ENCODE measurements around the gene OR13F1. TPM values are rescaled to one million over a fixed set of nuclear protein-coding genes. Genes with fewer than 3 reads are reported as not detected.
A peak's percentile ranks its signal among the peaks of the same experiment; 100 is the strongest.
"Not testable (repeated sequence)": the region's sequence is repeated elsewhere in the genome, so short reads cannot be mapped to it uniquely, and the experiment has no call there.

Gene OR13F1
- total RNA-seq, 1 donor from 2014 or later: not detected

GRCh38 chr9:104494808-104495207 lies 9.3 kb upstream of the OR13F1 start:
- H3K4me3 ChIP-seq (ENCODE audit: low read depth, low read length): no peak overlapping the region
- TF ChIP-seq, protein P1, sequence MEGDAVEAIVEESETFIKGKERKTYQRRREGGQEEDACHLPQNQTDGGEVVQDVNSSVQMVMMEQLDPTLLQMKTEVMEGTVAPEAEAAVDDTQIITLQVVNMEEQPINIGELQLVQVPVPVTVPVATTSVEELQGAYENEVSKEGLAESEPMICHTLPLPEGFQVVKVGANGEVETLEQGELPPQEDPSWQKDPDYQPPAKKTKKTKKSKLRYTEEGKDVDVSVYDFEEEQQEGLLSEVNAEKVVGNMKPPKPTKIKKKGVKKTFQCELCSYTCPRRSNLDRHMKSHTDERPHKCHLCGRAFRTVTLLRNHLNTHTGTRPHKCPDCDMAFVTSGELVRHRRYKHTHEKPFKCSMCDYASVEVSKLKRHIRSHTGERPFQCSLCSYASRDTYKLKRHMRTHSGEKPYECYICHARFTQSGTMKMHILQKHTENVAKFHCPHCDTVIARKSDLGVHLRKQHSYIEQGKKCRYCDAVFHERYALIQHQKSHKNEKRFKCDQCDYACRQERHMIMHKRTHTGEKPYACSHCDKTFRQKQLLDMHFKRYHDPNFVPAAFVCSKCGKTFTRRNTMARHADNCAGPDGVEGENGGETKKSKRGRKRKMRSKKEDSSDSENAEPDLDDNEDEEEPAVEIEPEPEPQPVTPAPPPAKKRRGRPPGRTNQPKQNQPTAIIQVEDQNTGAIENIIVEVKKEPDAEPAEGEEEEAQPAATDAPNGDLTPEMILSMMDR (conservative IDR thresholded peaks at IDR 0.05; ENCODE audit: low read depth, low read length): peak; percentile 20
- DNase-seq (ENCODE audit: low read depth): no peak

DNA sequence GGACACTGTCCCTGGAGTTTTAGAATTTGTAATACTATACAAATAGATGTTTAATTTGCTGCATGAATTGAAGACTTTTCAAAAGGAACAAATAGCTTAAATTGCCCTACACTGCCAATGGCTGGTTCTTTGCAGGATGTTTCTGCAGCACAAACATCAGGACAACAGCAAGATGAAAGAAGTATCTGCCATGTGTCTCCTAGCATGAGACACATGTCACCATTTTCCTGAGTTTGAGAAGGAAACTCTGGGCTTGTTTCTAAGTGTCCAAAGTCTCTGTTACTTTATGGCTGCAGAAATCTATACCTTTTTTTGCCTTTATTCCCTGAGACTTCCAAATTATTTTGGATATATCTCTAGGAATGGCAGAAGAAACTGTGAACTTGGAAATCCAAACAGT lies 623 bp upstream of the OR13F1 start:
- H3K4me3 ChIP-seq (ENCODE audit: low read depth, low read length): no peak overlapping the region
- TF ChIP-seq, protein P1 (conservative IDR thresholded peaks at IDR 0.05; ENCODE audit: low read depth, low read length): no peak
- DNase-seq (ENCODE audit: low read depth): no peak

- DNase-seq (ENCODE audit: low read depth): no peak
- no peak overlapping the region for H3K4me3 ChIP-seq (ENCODE audit: low read depth, low read length)
- TF ChIP-seq, protein P1 (conservative IDR thresholded peaks at IDR 0.05; ENCODE audit: low read depth, low read length): no peak
These were observed 2.5 kb downstream of the OR13F1 start for GRCh38 chr9:104506565-104506964.

- H3K4me3 ChIP-seq (ENCODE audit: low read depth, low read length): no peak overlapping the region
- TF ChIP-seq, protein P1 (conservative IDR thresholded peaks at IDR 0.05; ENCODE audit: low read depth, low read length): no peak
- DNase-seq (ENCODE audit: low read depth): no peak
These were observed 10.8 kb downstream of the OR13F1 start for GRCh38 chr9:104514901-104515300.

DNA sequence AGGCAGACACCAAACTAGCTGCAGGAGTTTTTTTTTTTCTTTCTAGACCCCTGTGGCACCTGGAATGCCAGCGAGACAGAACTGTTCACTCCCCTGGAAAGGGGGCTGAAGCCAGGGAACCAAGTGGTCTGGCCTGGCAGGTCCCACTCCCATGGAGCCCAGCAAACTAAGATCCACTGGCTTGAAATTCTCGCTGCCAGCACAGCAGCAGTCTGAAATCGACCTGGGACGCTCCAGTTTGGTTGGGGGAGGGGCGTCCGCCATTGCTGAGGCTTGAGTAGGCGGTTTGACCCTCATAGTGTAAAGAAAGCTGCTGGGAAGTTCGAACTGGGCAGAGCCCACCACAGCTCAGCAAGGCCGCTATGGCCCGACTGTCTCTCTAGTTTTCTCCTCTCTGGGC lies 16.2 kb downstream of the OR13F1 start:
- DNase-seq (ENCODE audit: low read depth); H3K4me3 ChIP-seq (ENCODE audit: low read depth, low read length): not testable (repeated sequence)

DNA sequence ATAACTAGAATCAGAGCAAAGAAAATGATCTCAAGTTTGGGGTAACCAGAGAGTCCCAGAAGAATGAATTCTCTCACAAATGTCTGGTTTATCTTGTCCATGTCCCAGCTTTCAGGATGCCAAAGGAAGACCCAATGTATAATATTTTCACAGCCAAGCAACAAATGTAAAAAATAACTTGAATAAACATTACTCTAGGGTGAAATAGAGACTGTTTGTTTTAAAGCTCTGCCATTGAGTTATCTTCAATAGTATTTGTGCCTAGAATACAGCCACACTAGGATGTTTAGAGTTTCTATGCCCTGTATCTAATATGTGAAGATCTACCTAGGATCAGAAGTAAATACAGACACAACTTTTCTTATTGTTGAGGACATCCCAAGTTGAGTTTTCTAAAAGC lies 23.0 kb downstream of the OR13F1 start, which contains the start of gene OR13C4:
Gene OR13C4, minus strand, starts transcription at position 101 of the 400 bp plus-strand sequence. Its CDS starts 0 bp downstream, at position 101.
- TF ChIP-seq, protein P1 (conservative IDR thresholded peaks at IDR 0.05; ENCODE audit: low read depth, low read length): no peak

DNA sequence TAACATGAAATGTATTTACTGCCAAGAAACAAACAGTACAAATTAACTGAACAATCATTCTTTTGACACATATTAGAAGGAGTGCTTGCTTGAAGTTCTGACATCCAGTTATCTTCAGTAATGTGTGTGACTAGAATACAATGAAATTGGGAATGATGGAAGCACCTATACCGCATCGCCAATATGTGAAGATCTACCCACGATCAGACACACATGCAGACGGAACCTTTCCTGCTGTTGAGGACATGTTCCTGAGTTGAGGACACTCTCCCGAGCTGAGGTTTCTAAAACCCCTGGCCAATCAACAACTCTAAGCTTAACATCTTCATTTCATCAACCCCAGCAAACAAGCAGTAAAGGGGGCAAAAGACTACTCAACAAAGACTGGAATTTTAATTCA lies 32.7 kb downstream of the OR13F1 start, which contains the start of gene OR13C3:
Gene OR13C3, minus strand, starts transcription at position 101 of the 400 bp plus-strand sequence. CDS start 133 bp downstream, outside the sequence.
- TF ChIP-seq, protein P1 (conservative IDR thresholded peaks at IDR 0.05; ENCODE audit: low read depth, low read length): no peak
- no peak within 1 kb of the TSS for H3K4me3 ChIP-seq (ENCODE audit: low read depth, low read length)
- DNase-seq (ENCODE audit: low read depth): no peak

More for the DNA sequence above, 23.0 kb downstream of the OR13F1 start, which contains the start of gene OR13C4:
- H3K4me3 ChIP-seq (ENCODE audit: low read depth, low read length): no peak within 1 kb of the TSS
- no peak for DNase-seq (ENCODE audit: low read depth)

Measured in epithelial cell of proximal tubule (primary cell).